ENCODE data around the gene SYT17.

The SYT17 gene

DNA sequence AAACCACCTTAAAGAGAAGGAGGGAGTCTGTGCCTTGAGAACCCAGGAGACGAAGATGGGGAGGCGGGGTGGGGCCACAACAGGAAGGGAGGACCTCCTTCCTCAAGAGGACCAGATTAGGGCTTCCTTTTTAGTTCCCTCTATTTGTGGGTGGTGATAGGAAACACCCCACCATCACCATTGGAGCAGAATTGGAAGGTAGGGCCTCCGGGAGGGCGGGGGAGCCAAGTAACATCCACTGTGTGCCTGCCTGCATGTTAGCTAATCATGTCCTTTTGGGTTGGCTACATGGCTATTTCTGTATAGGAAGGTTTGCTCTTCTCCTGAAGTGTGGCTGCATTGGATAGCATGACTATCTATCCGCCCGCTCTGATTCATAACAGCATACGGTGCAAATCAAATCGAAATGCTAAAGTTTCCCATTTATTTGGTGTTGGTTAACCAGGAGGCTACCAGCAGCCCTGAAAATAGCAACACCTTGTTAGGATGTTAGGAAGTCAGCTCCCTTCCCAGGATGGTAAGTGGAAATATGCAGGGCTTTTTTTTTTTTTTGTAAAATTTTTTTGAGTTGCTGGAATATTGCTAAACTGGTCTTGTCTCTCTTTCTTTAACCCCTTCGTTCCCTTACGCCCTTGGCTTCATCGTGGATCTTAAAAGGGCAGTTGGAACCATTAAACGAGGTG, 4.2 kb downstream of the SYT17 start:
- H3K27ac ChIP-seq (ENCODE audit: low read length): no peak overlapping the region
- H3K4me3 ChIP-seq (ENCODE audit: low read depth in 1 of 2, low read length in 2 of 2): no peak overlapping the region
- no peaks in the 10 kb centered on the region for H3K79me2 ChIP-seq (ENCODE audit: insufficient read depth, low read length)
- no peaks in the 10 kb centered on the region for H3K27me3 ChIP-seq (ENCODE audit: insufficient read depth, low read length, poor library complexity)
- H3K9ac ChIP-seq (ENCODE audit: low read depth, low read length): no peak overlapping the region
- DNase-seq (no peak), ATAC-seq (ENCODE audit: insufficient read depth, low read depth) (no peak)
- H3K36me3 ChIP-seq (ENCODE audit: insufficient read depth, low read length): no peaks in the 10 kb centered on the region
- H3K4me2 ChIP-seq (ENCODE audit: insufficient read depth, low read length): no peak overlapping the region
- H3K4me1 ChIP-seq (ENCODE audit: insufficient read depth, low read length): no peaks in the 10 kb centered on the region
- no peaks in the 10 kb centered on the region for H4K20me1 ChIP-seq (ENCODE audit: insufficient read depth, low read length)
- no peak overlapping the region for H2AFZ ChIP-seq (ENCODE audit: low read depth, low read length)
- H3K9me3 ChIP-seq (ENCODE audit: insufficient read depth, low read length, severe bottlenecking): no peaks in the 10 kb centered on the region
- TF ChIP-seq EZH2 (IDR thresholded peaks at IDR 0.05; ENCODE audit: borderline replicate concordance, low read depth, low read length, severe bottlenecking): no peak
- TF ChIP-seq, protein P1, sequence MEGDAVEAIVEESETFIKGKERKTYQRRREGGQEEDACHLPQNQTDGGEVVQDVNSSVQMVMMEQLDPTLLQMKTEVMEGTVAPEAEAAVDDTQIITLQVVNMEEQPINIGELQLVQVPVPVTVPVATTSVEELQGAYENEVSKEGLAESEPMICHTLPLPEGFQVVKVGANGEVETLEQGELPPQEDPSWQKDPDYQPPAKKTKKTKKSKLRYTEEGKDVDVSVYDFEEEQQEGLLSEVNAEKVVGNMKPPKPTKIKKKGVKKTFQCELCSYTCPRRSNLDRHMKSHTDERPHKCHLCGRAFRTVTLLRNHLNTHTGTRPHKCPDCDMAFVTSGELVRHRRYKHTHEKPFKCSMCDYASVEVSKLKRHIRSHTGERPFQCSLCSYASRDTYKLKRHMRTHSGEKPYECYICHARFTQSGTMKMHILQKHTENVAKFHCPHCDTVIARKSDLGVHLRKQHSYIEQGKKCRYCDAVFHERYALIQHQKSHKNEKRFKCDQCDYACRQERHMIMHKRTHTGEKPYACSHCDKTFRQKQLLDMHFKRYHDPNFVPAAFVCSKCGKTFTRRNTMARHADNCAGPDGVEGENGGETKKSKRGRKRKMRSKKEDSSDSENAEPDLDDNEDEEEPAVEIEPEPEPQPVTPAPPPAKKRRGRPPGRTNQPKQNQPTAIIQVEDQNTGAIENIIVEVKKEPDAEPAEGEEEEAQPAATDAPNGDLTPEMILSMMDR (IDR thresholded peaks at IDR 0.05; ENCODE audit: borderline replicate concordance, extremely low read depth, low read length, poor library complexity, severe bottlenecking): no peak

DNA sequence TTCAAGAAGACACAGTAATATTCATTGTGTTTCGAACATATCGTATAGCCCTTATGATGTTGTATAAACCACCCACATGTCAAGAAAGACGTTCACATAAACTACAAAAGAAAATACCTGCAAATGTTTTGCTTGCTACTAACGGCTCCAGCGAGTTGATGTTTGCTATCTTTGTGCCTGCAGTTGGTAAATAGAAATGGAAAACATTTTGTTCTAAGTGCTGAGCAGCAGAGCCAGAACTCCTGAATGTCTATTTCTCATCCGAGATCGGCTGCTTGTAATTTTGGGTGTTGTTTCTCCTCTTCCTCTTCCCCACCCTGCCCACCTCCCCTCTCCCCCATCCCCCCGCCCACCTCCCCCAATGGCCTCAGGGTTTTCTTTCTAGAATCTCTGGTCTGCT, 5.0 kb downstream of the SYT17 start:
- Histone ChIP-seq H2AFZ (ENCODE audit: low read depth, low read length) (no peak overlapping the region), H3K9me3 (ENCODE audit: insufficient read depth, low read length, severe bottlenecking) (no peaks in the 10 kb centered on the region), H3K27me3 (ENCODE audit: insufficient read depth, low read length, poor library complexity) (no peaks in the 10 kb centered on the region), H3K9ac (ENCODE audit: low read depth, low read length) (no peak overlapping the region), H3K27ac (ENCODE audit: low read length) (no peak overlapping the region), H3K36me3 (ENCODE audit: insufficient read depth, low read length) (no peaks in the 10 kb centered on the region), H3K4me1 (ENCODE audit: insufficient read depth, low read length) (no peaks in the 10 kb centered on the region), H3K4me3 (ENCODE audit: low read depth in 1 of 2, low read length in 2 of 2) (no peak overlapping the region), H3K79me2 (ENCODE audit: insufficient read depth, low read length) (no peaks in the 10 kb centered on the region), H4K20me1 (ENCODE audit: insufficient read depth, low read length) (no peaks in the 10 kb centered on the region), H3K4me2 (ENCODE audit: insufficient read depth, low read length) (no peak overlapping the region)
- TF ChIP-seq, protein P1 (IDR thresholded peaks at IDR 0.05; ENCODE audit: borderline replicate concordance, extremely low read depth, low read length, poor library complexity, severe bottlenecking): no peak
- TF ChIP-seq EZH2 (IDR thresholded peaks at IDR 0.05; ENCODE audit: borderline replicate concordance, low read depth, low read length, severe bottlenecking): no peak
- ATAC-seq (ENCODE audit: insufficient read depth, low read depth) (no peak), DNase-seq (no peak)

GRCh38 chr16:19173649-19174383, 5.8 kb downstream of the SYT17 start:
- ATAC-seq (ENCODE audit: insufficient read depth, low read depth): no peak
- Histone ChIP-seq H3K79me2 (ENCODE audit: insufficient read depth, low read length) (no peaks in the 10 kb centered on the region), H3K4me3 (ENCODE audit: low read depth in 1 of 2, low read length in 2 of 2) (no peak overlapping the region), H2AFZ (ENCODE audit: low read depth, low read length) (no peak overlapping the region), H3K27ac (ENCODE audit: low read length) (no peak overlapping the region), H3K36me3 (ENCODE audit: insufficient read depth, low read length) (no peaks in the 10 kb centered on the region), H3K4me1 (ENCODE audit: insufficient read depth, low read length) (no peaks in the 10 kb centered on the region), H3K27me3 (ENCODE audit: insufficient read depth, low read length, poor library complexity) (no peaks in the 10 kb centered on the region), H3K4me2 (ENCODE audit: insufficient read depth, low read length) (no peak overlapping the region), H3K9me3 (ENCODE audit: insufficient read depth, low read length, severe bottlenecking) (no peaks in the 10 kb centered on the region), H4K20me1 (ENCODE audit: insufficient read depth, low read length) (no peaks in the 10 kb centered on the region), H3K9ac (ENCODE audit: low read depth, low read length) (no peak overlapping the region)
- TF ChIP-seq EZH2 (IDR thresholded peaks at IDR 0.05; ENCODE audit: borderline replicate concordance, low read depth, low read length, severe bottlenecking): no peak
- TF ChIP-seq, protein P1 (IDR thresholded peaks at IDR 0.05; ENCODE audit: borderline replicate concordance, extremely low read depth, low read length, poor library complexity, severe bottlenecking): no peak
- no peak for DNase-seq

Data from DND-41 (cell line).